Cortex of kidney (tissue), 1 donor: ENCODE data around the gene LPO.

Experiments used
- DNase-seq: peaks from one replicate; lab custom pipeline; 2025; lab: John Stamatoyannopoulos, UW

LPO gene

DNA sequence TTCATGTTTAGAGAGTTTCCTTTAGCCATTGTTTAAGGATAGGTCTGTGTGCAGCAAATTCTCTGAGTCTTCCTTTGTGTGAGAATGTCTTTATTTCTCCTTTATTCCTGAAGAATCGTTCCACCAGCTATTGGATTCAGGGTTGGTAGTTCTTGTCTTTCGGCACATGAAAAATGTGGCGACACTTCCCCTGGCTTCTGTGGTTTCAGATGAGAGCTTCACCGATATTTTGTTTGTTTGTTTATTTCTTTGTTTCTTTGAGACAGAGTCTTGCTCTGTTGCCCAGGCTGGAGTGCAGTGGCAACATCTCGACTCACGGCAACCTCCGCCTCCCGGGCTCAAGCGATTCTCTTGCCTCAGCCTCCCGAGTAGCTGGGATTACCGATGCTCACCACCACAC, 23.8 kb downstream of the LPO start:
- no peak for DNase-seq

DNA sequence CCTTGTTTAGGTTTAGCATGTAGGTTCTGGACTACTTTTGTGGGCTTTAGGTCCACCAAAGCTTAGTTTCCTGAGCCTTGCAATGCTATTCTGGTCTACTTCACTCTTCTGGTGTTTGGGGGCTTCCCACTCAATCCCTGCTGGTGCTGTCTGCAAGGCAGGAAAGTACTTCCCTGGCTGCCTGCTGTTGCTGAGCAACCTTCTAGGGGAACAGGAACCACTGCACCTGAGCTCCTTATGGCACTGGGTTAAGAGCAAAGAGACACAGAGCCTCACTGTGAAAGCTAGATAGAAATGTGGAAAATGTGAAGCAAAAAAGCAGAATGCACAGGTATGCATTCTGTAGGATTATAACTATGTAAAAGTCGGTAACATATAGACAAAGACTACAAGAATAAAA, 25.4 kb downstream of the LPO start:
- no peak for DNase-seq

DNA sequence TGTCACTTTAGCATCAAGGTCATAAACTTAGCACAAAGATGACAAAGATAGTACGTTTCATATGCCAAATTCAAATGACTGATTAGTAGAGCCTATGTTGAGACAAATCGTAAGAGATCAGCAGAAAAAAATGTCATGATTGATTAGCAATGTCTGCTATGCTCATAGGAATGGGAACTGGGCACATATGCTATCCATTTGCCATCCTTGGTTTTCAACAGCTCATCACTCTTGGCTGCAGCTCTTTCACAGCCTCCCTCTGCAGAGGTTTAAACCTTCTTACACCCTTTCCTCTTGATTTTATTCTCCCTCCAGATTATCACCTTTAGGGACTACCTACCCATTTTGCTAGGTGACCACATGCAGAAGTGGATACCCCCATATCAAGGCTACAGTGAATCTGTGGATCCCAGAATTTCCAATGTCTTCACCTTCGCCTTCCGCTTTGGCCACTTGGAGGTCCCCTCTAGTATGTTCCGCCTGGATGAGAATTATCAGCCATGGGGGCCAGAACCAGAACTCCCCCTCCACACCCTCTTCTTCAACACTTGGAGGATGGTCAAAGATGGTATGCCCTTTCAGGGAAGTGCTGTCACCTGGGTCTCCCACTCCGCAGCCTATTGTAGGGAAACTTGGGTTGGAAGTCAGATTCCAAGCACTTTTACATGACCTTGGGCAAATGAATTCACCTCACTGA, 26.2 kb downstream of the LPO start:
- DNase-seq: no peak

DNA sequence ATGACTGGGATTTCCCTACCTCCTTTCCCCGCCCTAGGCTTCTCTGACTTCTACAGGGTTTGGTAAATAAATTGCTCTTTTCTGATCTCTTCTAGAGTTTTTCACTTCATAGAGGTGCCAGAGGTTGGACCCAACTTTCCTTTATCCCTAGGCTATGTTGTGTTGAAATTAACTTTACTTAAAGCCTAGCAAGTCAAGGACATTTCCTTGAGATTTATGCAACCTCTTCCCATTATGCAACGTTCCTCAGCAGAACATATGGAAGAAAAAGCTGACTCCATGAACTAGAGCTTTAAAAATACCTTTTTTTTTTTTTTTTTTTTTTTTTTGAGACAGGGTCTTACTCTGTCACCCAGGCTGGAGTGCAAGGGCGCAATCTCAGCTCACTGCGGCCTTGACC, 26.9 kb downstream of the LPO start:
- no peak for DNase-seq

DNA sequence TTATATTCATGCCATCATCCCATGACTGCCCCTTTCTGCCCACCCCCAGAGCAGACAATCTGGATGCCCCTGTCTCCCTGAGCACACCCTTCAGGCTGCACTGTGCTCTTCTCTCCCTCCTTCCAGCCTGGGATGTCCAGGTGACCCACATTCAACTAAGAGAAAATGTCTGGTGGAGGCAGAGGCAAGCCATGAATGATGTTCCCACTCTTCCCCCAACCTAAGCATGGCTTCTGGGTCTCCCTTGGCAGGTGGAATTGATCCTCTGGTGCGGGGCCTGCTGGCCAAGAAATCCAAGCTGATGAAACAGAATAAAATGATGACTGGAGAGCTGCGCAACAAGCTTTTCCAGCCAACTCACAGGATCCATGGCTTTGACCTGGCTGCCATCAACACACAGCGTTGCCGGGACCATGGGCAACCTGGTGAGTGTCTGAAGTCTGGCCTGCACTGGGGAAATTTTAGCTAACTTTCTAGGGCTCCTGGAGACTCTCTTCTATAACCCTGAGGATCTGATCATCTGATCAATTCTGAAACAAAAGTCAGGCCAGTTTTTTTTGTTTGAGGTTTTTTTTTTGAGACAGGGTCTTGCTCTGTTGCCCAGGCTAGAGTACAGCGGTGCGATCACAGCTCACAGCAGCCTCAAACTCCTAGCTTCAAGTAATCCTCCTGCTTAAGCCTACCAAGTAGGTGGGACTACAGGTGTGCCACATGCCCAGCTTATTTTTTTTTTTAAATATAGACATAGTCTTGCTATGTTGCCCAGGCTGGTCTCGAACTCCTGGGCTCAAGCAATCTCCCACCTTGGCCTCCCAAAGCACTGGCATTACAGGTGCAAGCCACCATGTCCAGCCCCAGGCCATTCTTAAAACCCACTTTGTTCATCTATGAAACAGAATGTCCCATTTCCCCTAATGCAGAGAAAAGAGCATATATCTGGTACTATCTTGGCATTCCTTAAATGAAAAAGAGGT, 27.8 kb downstream of the LPO start:
- no peak for DNase-seq

DNA sequence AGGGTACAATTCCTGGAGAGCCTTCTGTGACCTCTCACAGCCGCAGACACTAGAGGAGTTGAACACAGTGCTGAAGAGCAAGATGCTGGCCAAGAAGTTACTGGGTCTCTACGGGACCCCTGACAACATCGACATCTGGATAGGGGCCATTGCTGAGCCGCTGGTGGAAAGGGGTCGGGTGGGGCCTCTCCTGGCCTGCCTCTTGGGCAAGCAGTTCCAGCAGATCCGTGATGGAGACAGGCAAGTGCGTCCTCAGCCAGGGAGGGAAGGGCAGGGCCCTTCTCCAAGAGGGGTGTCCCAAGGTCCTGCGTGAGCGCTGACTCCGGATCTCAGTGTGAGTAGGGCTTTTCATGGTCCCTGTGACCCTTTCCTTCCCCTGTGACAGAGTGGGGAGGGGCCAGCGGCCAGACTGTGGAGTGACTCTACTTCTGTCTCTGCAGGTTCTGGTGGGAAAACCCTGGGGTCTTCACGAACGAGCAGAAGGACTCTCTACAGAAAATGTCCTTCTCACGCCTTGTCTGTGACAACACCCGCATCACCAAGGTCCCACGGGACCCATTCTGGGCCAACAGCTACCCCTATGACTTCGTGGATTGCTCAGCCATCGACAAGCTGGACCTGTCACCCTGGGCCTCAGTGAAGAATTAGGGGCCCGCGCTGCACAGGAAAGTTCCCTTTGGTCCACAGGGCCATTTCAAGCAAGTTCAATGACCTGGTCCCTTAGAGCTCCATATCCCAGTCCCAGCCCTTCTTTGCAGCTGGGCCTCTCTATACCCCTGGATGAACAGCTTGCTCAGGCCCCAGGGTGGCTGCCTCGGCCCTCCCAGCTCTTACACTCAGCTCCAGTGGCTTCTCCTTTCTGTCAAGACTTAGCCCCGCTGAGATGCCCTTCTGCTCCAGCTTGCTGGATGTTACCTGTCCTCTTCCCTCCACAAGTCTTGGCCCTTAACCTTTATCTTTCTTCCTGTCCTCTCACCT, 29.3 kb downstream of the LPO start:
- no peak for DNase-seq

DNA sequence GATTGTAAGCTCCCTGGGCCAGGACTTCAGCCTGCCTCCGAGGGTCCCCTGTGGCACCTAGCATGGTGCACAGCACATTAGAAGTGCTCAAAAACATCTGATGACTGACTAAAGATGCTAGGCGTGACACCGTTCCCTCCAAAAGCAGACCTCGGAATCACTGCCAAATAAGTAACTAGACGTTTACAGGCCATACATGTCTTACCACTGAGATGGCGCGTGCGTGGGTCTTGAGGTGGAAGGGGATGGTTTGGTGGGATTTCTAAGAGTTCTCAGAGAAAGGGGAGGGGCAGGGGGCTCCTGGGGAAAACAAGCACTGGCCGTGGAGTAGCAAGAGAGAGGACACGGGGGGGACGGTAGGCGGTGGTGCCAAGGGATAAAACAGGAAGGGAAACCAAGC, 29.9 kb downstream of the LPO start:
- DNase-seq: no peak

DNA sequence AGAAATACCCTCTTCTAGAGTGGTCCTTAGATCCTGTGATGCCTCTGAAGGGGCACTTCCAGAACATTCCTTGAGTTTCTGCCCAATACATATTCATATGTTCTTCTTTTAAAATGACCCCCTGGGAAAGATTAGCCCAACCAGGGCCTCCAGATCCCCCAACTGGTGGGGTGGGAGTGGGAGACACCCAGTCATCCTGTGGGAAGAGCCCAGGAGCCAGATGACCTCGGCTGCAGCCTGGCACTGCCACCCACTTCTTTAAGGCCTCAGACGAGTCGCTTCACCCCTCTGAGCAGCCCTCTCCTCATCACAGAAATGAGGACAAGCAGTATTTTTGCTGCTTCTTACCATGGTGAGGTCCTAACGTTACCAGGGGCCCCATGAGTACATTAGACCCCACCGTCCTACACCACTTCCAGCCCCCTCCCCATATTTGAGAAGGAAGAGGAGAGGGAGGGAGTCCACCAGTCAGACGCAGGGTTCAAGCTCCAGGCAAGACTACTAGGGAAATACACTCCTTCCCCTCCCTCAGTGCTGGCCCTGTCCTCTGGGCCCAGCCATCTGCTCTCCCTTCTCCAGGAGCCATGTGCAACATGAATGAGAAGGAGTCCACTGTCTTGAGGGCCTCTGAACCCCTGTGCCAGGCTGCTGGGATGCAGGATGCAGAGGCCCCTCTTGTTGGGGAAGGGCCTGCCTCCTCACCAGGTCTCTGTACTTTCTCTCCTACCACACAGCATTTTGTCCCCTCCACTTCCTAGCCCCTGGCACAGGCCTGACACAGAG, 30.6 kb downstream of the LPO start:
- no peak for DNase-seq

DNA sequence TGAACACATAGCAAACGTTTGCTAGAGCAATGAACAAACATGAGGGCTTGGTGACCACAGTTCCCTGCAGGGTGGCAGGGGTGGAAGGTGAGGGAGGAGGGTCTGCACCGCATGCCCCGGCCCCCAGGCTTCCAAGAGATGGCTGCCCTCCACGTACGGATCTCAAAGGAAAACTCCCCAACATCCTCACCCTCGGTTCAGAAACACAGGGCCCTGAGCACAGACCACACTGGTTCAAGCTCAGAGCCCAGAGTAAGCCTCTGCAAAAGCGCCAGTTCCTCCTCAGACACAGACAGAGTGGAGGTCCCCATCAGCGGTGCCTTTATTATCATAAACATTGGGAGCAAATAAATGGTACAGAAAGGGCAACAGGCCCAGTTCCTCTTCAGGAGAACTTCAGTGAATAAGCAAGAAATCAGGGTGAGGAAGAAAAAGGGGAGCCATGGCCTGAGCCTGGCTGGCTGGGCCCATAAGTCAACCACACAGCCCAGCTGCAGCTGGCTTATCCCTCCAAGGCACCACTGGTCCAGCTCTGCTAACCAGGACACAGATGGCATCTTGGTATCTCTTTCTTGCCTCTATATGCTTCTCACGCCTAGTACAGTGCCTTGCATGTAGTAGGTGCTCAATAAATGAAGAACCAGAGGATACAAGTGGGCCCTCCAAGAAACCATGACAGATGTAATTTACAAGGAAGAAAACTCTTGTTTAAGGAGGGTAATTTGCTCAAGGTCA, 31.3 kb downstream of the LPO start:
- DNase-seq: no peak

DNA sequence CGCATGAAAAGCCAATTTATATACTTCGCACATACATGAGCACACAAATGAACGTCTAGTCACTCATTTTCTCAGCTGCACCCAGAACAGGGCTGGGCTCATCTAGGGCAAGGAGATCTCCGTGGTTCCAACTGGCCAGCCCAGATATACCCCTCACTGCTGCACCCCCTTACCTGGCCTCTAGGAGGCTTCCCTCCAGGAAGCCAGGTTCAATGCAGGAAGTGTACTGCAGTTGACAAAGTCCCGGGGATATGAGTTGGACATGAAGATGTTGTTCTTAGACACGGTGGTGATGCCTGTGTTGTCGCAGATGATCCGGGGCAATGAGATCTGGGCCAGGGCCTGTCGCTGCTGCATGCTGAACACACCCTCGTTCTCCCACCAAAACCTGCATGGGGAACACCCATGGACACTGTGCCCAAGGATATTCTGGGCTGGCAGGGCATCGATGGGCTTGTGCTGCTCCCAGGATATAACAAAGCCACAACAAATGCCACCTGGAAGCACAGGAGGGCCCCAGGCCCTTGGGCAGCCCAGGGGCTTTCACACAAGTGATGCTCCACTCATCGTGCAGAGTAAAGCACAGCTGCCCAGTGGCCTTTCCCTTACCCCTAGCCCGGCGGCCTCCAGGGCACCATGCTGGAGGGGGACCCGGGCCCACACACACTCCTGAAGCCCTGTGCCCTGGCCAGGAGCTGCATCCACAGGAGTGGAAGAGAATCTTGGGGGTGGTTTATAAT, 32.3 kb downstream of the LPO start:
- DNase-seq: no peak

DNA sequence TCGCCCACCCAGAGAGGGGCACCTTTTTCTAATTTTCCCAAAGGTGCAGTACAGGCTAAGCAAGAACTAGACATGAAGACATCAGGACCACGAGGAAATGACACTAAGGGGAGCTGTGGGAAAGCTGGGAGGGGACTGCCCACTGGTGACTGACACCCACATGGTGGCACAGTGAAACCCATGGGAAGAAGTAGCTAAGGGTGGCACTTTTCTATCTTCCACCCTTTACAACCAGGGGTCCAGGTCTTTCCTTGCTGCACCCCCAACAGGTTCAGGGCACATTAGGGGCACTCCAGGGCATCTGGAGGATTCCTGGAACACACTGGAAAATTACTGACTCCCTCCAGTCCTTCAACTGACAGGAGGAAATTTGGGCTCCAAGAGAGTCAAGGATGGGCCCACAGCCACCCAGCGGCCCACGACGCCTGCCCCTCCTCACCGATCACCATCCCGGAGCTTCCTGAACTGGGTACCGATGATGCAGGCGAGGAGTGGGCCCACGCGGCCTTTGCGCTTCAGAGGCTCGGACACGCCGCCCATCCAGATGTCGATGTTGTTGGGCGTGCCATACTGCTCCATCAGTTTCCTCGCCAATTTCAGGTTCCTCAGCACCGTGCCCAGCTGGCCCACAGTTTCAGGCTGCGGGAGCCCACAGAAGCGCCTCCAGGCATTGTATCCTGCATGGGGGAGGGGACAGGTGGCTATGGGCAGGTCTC, 33.0 kb downstream of the LPO start:
- no peak for DNase-seq

DNA sequence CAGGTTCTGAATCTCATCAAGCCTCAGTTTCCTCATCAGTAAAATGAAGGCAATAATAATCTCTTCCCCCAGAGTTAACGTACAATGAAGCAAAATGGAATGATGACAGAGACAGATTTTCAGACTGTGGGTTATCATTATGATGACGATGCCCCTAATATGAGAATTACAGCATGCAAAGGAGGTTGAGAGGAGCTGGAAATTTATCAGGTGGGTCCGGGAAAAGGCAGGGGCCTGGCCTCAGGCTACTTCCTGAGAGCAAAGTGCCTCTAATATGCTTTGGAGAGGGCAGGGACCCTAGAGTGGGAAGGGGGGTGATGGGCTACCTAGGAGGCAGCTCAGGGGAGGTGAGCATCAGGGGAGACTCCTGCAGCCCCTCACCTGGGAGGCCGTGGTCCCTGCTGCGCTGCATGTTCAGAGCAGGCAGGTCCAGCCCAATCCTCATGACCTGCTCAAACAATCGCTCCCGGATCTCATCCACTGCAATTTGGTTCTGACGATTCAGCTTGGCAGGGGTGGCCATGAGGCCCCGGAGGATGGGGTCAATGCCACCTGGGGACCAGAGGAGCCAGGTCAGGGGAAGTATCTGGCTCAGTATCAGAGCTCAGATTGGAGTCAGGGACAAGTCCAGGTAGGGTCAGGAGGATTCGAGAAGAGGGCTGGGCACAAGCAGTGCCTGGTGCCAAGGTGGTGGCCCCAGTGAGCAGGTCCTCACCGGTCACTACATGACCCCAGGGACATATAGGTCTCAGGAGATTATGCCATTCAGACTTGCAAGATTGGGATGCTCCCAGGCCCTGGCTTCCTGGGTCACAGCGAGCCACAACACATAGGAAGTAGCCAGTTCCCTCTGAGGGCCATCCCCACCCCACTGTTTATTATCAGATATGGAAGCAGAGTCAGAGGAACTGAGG, 34.2 kb downstream of the LPO start:
- DNase-seq: no peak

DNA sequence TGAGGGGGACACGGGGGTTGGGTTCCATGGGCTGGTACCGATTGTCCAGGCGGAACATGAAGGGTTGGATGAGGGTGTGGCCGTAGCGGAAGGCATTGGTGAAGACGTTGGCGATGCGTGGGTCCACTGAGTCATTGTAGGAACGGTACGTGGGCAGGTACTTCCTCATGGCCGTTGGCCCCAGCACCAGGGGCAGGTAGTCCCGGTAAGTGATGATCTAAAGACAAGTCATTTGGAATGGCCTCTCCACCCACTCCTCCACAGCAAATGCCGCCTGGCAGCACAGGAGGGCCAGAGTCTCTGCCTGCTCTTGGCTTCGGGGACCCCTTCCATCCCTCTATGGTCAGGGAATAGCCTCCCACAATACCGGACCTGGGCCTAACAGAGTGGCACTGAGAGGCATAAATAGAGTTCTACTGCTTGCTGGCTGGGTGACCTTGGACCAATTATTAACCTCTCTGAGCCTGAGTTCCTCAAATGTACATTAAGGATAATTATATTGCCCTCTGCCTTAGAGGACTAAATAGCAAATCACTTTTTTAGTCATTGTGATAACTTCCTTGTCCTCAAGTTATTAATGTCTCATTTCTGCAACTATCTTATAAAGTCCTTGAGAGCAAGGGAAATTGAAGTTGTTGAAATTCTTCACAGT, 35.2 kb downstream of the LPO start:
- no peak for DNase-seq

DNA sequence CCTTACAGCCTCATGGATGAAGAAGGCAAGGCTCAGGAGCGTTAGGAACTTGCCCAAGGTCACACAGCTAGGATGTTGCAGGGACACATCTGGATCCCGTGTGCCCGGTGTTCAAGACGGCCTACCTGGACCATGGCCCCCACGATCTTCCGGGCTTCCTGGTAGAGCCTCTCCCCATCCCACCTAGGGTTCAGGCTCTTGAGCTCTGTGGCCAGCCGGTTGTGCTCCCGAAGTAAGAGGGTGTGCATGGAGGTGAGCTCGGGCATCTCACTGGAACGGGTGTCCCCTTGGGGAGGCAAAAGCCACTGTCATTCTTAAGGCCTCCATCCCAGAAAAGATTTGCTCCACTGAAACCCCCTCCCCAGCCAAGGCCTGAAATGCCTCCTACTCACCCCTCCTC, 37.0 kb downstream of the LPO start:
- DNase-seq: no peak

DNA sequence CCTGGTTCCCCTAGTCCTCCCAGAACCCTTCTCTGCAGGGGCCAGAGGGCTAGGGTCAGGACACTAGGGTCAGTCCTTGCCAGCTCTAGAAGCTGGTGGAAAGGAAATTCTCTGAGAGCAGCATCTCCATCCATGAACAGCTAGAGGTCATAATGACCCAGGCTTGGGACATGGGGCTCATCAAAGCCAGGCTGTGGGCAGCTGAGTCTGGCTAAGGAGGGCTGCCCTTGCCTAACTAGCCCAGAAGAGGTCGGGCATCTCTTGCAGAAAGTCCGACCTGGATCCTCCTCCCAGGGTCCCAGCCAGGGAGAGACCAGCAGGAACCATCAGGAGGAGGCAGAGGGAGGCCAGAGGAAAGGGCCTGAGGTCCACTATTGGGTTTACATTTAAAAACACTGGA, 38.0 kb downstream of the LPO start:
- DNase-seq: no peak

DNA sequence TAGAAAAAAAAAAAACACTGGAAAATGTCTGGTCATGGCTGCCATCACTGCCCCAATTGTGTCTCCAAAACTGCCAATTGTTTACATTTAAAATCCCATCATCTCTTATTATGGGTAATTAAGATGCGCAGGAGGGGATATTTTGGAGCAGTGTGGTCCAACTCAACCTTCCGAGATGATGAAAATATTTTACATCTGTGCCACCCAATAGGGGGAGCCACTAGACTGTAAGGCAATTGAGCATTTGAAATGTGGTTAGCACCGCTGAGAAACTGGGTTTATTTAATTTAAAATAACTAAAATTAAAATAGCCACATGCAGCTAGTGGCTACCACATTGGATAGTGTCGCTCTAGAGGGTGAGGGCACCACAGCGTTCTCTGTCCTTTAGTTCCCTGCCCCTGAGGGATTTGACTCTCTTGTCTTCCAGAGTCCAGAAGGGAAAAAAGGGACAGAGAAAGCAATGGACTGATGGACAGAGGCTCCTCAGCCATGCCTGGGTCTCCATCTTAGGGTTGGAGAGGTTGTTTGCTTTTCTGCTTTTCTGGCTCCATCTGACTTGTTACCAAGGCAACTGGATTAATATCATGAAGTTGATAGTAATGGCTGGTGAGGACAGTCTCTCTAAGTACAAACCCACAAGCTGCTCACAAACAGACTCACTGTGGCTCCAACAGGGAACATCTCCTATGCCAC, 38.9 kb downstream of the LPO start:
- DNase-seq: no peak
